CD1c-positive myeloid dendritic cell (primary cell): ENCODE data around the gene DNAJB8.
A peak's percentile ranks its signal among the peaks of the same experiment; 100 is the strongest.

ENCODE experiments used
- DNase-seq: peaks from one replicate; pipeline ENCODE4 v3.0.0-alpha.2; 2016; ENCODE audit errors: extremely low spot score

Gene DNAJB8

GRCh38 chr3:128494367-128494650 is 27.6 kb upstream of the DNAJB8 start:
- no peak for DNase-seq

- DNase-seq, result no peak
Observed at GRCh38 chr3:128493570-128494366, 27.1 kb upstream of the DNAJB8 start.

GRCh38 chr3:128492671-128493569 is 26.2 kb upstream of the DNAJB8 start, which contains the start of gene GATA2:
GATA2 (minus strand) TSS chr3:128493201; CDS start chr3:128487031, 6,170 bp downstream.
- DNase-seq, result peak; percentile 45

GRCh38 chr3:128491941-128492670 is 25.4 kb upstream of the DNAJB8 start:
- no peak for DNase-seq

GRCh38 chr3:128491691-128491940 is 24.9 kb upstream of the DNAJB8 start:
- DNase-seq, result no peak

- DNase-seq, result no peak
Observed at GRCh38 chr3:128490915-128491690, 24.4 kb upstream of the DNAJB8 start.

- no peak for DNase-seq
Observed at GRCh38 chr3:128490650-128490914, 23.9 kb upstream of the DNAJB8 start.

GRCh38 chr3:128489927-128490649 is 23.4 kb upstream of the DNAJB8 start:
- peak; percentile 39 for DNase-seq

- DNase-seq, result no peak
Observed at GRCh38 chr3:128489674-128489926, 22.9 kb upstream of the DNAJB8 start.

GRCh38 chr3:128488991-128489673 is 22.4 kb upstream of the DNAJB8 start:
- DNase-seq, result peak; percentile 29

- DNase-seq, result no peak
Observed at GRCh38 chr3:128488636-128488990, 21.9 kb upstream of the DNAJB8 start.

GRCh38 chr3:128487813-128488635 is 21.3 kb upstream of the DNAJB8 start:
- DNase-seq, result peak; percentile 62

GRCh38 chr3:128487538-128487812 is 20.8 kb upstream of the DNAJB8 start:
- DNase-seq, result no peak

- DNase-seq, result peak; percentile 15
Observed at GRCh38 chr3:128486681-128487537, 20.2 kb upstream of the DNAJB8 start.

GRCh38 chr3:128486205-128486628 is 19.5 kb upstream of the DNAJB8 start:
- DNase-seq, result no peak

GRCh38 chr3:128485282-128486204 is 18.9 kb upstream of the DNAJB8 start:
- DNase-seq, result no peak

- no peak for DNase-seq
Observed at GRCh38 chr3:128484404-128485281, 18.0 kb upstream of the DNAJB8 start.
